DND-41 (cell line): ENCODE data around the gene BUD13.

Source experiments
- CTCF ChIP-seq: IDR thresholded peaks from 2 replicates; pipeline ENCODE4 v1.5.1; 2012; ENCODE audit warnings: borderline replicate concordance, low read length, moderate library complexity, mild to moderate bottlenecking; ENCODE audit not compliant: poor library complexity, severe bottlenecking; ENCODE audit errors: extremely low read depth
- EZH2 ChIP-seq: IDR thresholded peaks from 3 replicates; pipeline ENCODE4 v1.6.1; 2012; ENCODE audit warnings: borderline replicate concordance, low read depth, mild to moderate bottlenecking, moderate library complexity, low read length, inconsistent platforms; ENCODE audit not compliant: severe bottlenecking

DNA sequence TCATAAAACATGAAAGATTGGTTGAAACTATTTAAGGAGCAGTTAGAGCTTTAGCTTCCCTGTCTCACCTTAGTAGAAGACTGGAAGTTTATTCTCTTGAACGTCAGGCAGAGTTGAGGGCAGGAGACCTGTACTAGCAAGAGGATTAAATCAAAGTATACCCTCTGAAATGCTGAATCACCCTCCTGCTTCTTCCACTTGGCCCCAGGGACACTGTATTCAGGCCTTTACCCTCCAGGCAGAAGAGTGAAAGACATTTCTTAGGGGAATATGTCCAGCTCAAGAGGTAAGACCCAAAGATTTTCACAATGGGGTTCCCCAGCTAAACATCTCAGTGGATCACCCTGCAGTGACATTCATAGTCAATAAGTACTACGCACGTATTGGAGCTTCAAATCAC, 38.4 kb upstream of the BUD13 start:
- TF ChIP-seq CTCF (no peak), EZH2 (no peak)
